Ishikawa (cell line): ENCODE results near the gene ZNF691.

Source experiments
- CEBPB ChIP-seq: IDR thresholded peaks from 2 replicates; pipeline ENCODE4 v1.6.1; 2012
- CREB1 ChIP-seq: IDR thresholded peaks from 2 replicates; pipeline ENCODE4 v1.6.1; 2012; ENCODE audit warnings: low read depth
- EP300 ChIP-seq: IDR thresholded peaks from 2 replicates; pipeline ENCODE4 v1.6.1; 2012; ENCODE audit warnings: borderline replicate concordance
- FOXM1 ChIP-seq: IDR thresholded peaks from 2 replicates; pipeline ENCODE4 v1.6.1; 2012; ENCODE audit warnings: low read depth, borderline replicate concordance
- MAX ChIP-seq: IDR thresholded peaks from 2 replicates; pipeline ENCODE4 v1.6.1; 2012
- NFIC ChIP-seq: IDR thresholded peaks from 2 replicates; pipeline ENCODE4 v1.6.1; 2012
- RAD21 ChIP-seq: IDR thresholded peaks from 2 replicates; pipeline ENCODE4 v1.6.1; 2012; ENCODE audit warnings: low read depth
- REST ChIP-seq: IDR thresholded peaks from 2 replicates; pipeline ENCODE4 v1.6.1; 2012; ENCODE audit warnings: low read depth, mild to moderate bottlenecking
- TAF1 ChIP-seq: IDR thresholded peaks from 2 replicates; pipeline ENCODE4 v1.6.1; 2012; ENCODE audit warnings: low read depth, mild to moderate bottlenecking
- TCF12 ChIP-seq: IDR thresholded peaks from 2 replicates; pipeline ENCODE4 v1.6.1; 2012; ENCODE audit warnings: low read depth
- TEAD4 ChIP-seq: IDR thresholded peaks from 2 replicates; pipeline ENCODE4 v1.6.1; 2012
- USF1 ChIP-seq: IDR thresholded peaks from 2 replicates; pipeline ENCODE4 v1.6.1; 2012
- YY1 ChIP-seq: IDR thresholded peaks from 2 replicates; pipeline ENCODE4 v1.6.1; 2012; ENCODE audit warnings: low read depth

- TF ChIP-seq RAD21: no peak
- TF ChIP-seq TEAD4: no peak
- no peak for TF ChIP-seq FOXM1
- no peak for TF ChIP-seq CEBPB
- no peak for TF ChIP-seq TCF12
- TF ChIP-seq REST: no peak
- no peak for TF ChIP-seq NFIC
- TF ChIP-seq YY1: no peak
- TF ChIP-seq EP300: no peak
- TF ChIP-seq TAF1: no peak
- TF ChIP-seq MAX: no peak
- no peak for TF ChIP-seq USF1
- no peak for TF ChIP-seq CREB1
Measured at GRCh38 chr1:42847111-42847595, 740 bp downstream of the ZNF691 start.
